A549 (cell line): ENCODE results near the gene CACNA1C.

ENCODE experiments used
- EHMT2 ChIP-seq: fragments of 200-600 bp; sonication (generic); IDR thresholded peaks from 2 replicates; pipeline ENCODE4 v1.6.1; 2016; ENCODE audit warnings: antibody characterized with exemption, low read depth, mild to moderate bottlenecking, moderate library complexity
- ESRRA ChIP-seq: fragments of 150-350 bp; IDR thresholded peaks from 2 replicates; pipeline ENCODE4 v1.6.1; 2014; ENCODE audit warnings: mild to moderate bottlenecking, low read length, borderline replicate concordance
- FOSL2 ChIP-seq, 2 experiments: fragments of 450-650 bp in 1 of 2; fragments of >200 bp in 1 of 2; sonication (Bioruptor Twin) in 1 of 2; formaldehyde crosslinking; IDR thresholded peaks; 2 replicates each; pipeline versions ENCODE4 v1.5.0 to v1.6.1; 2016 to 2020; ENCODE audit warnings: mild to moderate bottlenecking in 1 of 2, moderate library complexity in 1 of 2
- MAZ ChIP-seq: fragments of 150-350 bp; IDR thresholded peaks from 2 replicates; pipeline ENCODE4 v1.6.1; 2014; ENCODE audit warnings: antibody characterized with exemption, low read depth, low read length, borderline replicate concordance
- MYC ChIP-seq: IDR thresholded peaks from 2 replicates; pipeline ENCODE4 v1.6.1; 2012; ENCODE audit warnings: mild to moderate bottlenecking, inconsistent platforms, low read length, improper control_type of control experiment, borderline replicate concordance
- NPAS2 ChIP-seq: fragments of 250-450 bp; sonication (Bioruptor Pico); IDR thresholded peaks from 2 replicates; pipeline ENCODE4 v1.8.0; 2022; ENCODE audit warnings: mild to moderate bottlenecking, moderate library complexity, borderline replicate concordance
- POLR2A ChIP-seq: IDR thresholded peaks from 2 replicates; pipeline ENCODE4 v1.6.1; 2012; ENCODE audit warnings: mild to moderate bottlenecking, low read length
- RAD21 ChIP-seq, 2 experiments: fragments of >200 bp in 1 of 2; sonication (Bioruptor Twin) in 1 of 2; formaldehyde crosslinking in 1 of 2; IDR thresholded peaks in 1 of 2; conservative IDR thresholded peaks in 1 of 2; 2 replicates in 1 of 2; 3 replicates in 1 of 2; pipeline ENCODE4 v1.6.1; 2012 to 2018; ENCODE audit warnings: inconsistent platforms in 1 of 2
- RCOR1 ChIP-seq: fragments of 150-350 bp; IDR thresholded peaks from 2 replicates; pipeline ENCODE4 v1.6.1; 2014; ENCODE audit warnings: antibody characterized with exemption, low read length, low read depth
- SMC3 ChIP-seq: fragments of >200 bp; sonication (Bioruptor Twin); formaldehyde crosslinking; IDR thresholded peaks from 3 replicates; pipeline ENCODE4 v1.6.1; 2018; ENCODE audit warnings: inconsistent platforms
- TF ChIP-seq, protein P1 (sequence below): fragments of >200 bp; sonication (Bioruptor Twin); formaldehyde crosslinking; IDR thresholded peaks from 3 replicates; pipeline ENCODE4 v1.5.1; 2016
- TF ChIP-seq, protein P2 (sequence below): fragments of 200-600 bp; sonication (generic); IDR thresholded peaks from 2 replicates; pipeline ENCODE4 v1.6.1; 2016; ENCODE audit warnings: antibody characterized with exemption, mild to moderate bottlenecking, moderate library complexity
- TF ChIP-seq, protein P3 (sequence below): IDR thresholded peaks from 2 replicates; pipeline ENCODE4 v1.6.1; 2012

- TF ChIP-seq, protein P1, sequence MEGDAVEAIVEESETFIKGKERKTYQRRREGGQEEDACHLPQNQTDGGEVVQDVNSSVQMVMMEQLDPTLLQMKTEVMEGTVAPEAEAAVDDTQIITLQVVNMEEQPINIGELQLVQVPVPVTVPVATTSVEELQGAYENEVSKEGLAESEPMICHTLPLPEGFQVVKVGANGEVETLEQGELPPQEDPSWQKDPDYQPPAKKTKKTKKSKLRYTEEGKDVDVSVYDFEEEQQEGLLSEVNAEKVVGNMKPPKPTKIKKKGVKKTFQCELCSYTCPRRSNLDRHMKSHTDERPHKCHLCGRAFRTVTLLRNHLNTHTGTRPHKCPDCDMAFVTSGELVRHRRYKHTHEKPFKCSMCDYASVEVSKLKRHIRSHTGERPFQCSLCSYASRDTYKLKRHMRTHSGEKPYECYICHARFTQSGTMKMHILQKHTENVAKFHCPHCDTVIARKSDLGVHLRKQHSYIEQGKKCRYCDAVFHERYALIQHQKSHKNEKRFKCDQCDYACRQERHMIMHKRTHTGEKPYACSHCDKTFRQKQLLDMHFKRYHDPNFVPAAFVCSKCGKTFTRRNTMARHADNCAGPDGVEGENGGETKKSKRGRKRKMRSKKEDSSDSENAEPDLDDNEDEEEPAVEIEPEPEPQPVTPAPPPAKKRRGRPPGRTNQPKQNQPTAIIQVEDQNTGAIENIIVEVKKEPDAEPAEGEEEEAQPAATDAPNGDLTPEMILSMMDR = no peak
- TF ChIP-seq RAD21 (conservative IDR thresholded peaks at IDR 0.05 in 1 of 2, IDR thresholded peaks at IDR 0.05 in 1 of 2) = no peak
- TF ChIP-seq MAZ = no peak
- TF ChIP-seq, protein P2, sequence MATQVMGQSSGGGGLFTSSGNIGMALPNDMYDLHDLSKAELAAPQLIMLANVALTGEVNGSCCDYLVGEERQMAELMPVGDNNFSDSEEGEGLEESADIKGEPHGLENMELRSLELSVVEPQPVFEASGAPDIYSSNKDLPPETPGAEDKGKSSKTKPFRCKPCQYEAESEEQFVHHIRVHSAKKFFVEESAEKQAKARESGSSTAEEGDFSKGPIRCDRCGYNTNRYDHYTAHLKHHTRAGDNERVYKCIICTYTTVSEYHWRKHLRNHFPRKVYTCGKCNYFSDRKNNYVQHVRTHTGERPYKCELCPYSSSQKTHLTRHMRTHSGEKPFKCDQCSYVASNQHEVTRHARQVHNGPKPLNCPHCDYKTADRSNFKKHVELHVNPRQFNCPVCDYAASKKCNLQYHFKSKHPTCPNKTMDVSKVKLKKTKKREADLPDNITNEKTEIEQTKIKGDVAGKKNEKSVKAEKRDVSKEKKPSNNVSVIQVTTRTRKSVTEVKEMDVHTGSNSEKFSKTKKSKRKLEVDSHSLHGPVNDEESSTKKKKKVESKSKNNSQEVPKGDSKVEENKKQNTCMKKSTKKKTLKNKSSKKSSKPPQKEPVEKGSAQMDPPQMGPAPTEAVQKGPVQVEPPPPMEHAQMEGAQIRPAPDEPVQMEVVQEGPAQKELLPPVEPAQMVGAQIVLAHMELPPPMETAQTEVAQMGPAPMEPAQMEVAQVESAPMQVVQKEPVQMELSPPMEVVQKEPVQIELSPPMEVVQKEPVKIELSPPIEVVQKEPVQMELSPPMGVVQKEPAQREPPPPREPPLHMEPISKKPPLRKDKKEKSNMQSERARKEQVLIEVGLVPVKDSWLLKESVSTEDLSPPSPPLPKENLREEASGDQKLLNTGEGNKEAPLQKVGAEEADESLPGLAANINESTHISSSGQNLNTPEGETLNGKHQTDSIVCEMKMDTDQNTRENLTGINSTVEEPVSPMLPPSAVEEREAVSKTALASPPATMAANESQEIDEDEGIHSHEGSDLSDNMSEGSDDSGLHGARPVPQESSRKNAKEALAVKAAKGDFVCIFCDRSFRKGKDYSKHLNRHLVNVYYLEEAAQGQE = no peak
- no peak for TF ChIP-seq MYC
- TF ChIP-seq FOSL2 (IDR thresholded peaks at IDR 0.05) = no peak
- no peak for TF ChIP-seq FOSL2 (CRISPR knock-in tag; IDR thresholded peaks at IDR 0.05)
- no peak for TF ChIP-seq RCOR1
- TF ChIP-seq, protein P3, sequence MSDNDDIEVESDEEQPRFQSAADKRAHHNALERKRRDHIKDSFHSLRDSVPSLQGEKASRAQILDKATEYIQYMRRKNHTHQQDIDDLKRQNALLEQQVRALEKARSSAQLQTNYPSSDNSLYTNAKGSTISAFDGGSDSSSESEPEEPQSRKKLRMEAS = no peak
- TF ChIP-seq ESRRA = no peak
- TF ChIP-seq SMC3 = no peak
- no peak for TF ChIP-seq EHMT2
- no peak for TF ChIP-seq POLR2A
- TF ChIP-seq NPAS2 = no peak
These were observed 138.2 kb downstream of the CACNA1C start for GRCh38 chr12:2190896-2191533.
